HL-60 (cell line): ENCODE data around the gene TMEM225B.
"Not testable (repeated sequence)": the region's sequence is repeated elsewhere in the genome, so short reads cannot be mapped to it uniquely, and the experiment has no call there.

ENCODE experiments used
- TF ChIP-seq, protein P1 (sequence below): IDR thresholded peaks from one replicate; pipeline ENCODE4 v1.5.1; 2011; ENCODE audit warnings: low read length, control low read depth, inconsistent platforms; ENCODE audit not compliant: insufficient read depth
- TF ChIP-seq, protein P2 (sequence below): IDR thresholded peaks from 2 replicates; pipeline ENCODE4 v1.6.1; 2012; ENCODE audit warnings: low read depth; ENCODE audit not compliant: insufficient replicate concordance

DNA sequence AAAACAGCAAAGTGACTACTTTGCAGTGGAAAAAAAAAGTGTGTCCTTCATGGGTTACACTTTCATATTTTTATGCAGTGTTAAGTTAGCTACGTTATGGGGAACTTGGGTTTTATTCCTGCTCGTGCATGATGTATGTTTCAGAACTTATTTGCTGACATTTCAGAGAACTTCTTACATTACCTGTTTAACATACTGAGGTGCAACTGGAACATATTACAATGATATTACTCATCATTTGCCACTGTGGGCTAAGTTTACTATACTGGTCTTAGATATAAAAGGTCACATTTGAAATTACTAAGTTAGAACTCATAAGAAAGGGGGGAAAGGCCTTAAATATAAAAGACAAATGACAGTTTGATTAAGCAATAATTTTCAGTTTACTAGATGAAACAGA is 39.3 kb downstream of the TMEM225B start:
- TF ChIP-seq, protein P1, sequence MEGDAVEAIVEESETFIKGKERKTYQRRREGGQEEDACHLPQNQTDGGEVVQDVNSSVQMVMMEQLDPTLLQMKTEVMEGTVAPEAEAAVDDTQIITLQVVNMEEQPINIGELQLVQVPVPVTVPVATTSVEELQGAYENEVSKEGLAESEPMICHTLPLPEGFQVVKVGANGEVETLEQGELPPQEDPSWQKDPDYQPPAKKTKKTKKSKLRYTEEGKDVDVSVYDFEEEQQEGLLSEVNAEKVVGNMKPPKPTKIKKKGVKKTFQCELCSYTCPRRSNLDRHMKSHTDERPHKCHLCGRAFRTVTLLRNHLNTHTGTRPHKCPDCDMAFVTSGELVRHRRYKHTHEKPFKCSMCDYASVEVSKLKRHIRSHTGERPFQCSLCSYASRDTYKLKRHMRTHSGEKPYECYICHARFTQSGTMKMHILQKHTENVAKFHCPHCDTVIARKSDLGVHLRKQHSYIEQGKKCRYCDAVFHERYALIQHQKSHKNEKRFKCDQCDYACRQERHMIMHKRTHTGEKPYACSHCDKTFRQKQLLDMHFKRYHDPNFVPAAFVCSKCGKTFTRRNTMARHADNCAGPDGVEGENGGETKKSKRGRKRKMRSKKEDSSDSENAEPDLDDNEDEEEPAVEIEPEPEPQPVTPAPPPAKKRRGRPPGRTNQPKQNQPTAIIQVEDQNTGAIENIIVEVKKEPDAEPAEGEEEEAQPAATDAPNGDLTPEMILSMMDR = not testable (repeated sequence)
- TF ChIP-seq, protein P2, sequence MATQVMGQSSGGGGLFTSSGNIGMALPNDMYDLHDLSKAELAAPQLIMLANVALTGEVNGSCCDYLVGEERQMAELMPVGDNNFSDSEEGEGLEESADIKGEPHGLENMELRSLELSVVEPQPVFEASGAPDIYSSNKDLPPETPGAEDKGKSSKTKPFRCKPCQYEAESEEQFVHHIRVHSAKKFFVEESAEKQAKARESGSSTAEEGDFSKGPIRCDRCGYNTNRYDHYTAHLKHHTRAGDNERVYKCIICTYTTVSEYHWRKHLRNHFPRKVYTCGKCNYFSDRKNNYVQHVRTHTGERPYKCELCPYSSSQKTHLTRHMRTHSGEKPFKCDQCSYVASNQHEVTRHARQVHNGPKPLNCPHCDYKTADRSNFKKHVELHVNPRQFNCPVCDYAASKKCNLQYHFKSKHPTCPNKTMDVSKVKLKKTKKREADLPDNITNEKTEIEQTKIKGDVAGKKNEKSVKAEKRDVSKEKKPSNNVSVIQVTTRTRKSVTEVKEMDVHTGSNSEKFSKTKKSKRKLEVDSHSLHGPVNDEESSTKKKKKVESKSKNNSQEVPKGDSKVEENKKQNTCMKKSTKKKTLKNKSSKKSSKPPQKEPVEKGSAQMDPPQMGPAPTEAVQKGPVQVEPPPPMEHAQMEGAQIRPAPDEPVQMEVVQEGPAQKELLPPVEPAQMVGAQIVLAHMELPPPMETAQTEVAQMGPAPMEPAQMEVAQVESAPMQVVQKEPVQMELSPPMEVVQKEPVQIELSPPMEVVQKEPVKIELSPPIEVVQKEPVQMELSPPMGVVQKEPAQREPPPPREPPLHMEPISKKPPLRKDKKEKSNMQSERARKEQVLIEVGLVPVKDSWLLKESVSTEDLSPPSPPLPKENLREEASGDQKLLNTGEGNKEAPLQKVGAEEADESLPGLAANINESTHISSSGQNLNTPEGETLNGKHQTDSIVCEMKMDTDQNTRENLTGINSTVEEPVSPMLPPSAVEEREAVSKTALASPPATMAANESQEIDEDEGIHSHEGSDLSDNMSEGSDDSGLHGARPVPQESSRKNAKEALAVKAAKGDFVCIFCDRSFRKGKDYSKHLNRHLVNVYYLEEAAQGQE = not testable (repeated sequence)
